GM21723 (cell line): ENCODE data around the gene CALML6.
"Not testable (repeated sequence)": the region's sequence is repeated elsewhere in the genome, so short reads cannot be mapped to it uniquely, and the experiment has no call there.

ENCODE experiments used
- ATAC-seq: cut with Tn5 transposase; IDR thresholded peaks from one replicate; pipeline ENCODE4 v1.9.1; 2021; ENCODE audit warnings: mild to moderate bottlenecking, moderate library complexity; ENCODE audit not compliant: unreplicated experiment

The CALML6 gene

DNA sequence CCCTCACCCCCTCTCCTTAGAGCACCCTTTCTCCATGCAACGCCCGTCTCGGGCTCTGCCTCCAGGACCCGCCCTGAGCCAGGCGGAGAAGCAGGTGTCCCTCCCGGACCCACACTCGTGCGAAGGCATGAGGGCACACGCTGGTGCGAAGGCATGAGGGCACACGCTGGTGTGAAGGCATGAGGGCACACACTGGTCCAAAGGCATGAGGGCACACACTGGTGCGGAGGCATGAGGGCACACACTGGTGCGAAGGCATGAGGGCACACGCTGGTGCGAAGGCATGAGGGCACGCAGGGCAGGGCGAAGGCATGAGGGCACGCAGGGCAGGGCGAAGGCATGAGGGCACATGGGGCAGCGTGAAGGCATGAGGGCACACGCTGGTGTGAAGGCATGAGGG lies 9.8 kb downstream of the CALML6 start:
- ATAC-seq = no peak

DNA sequence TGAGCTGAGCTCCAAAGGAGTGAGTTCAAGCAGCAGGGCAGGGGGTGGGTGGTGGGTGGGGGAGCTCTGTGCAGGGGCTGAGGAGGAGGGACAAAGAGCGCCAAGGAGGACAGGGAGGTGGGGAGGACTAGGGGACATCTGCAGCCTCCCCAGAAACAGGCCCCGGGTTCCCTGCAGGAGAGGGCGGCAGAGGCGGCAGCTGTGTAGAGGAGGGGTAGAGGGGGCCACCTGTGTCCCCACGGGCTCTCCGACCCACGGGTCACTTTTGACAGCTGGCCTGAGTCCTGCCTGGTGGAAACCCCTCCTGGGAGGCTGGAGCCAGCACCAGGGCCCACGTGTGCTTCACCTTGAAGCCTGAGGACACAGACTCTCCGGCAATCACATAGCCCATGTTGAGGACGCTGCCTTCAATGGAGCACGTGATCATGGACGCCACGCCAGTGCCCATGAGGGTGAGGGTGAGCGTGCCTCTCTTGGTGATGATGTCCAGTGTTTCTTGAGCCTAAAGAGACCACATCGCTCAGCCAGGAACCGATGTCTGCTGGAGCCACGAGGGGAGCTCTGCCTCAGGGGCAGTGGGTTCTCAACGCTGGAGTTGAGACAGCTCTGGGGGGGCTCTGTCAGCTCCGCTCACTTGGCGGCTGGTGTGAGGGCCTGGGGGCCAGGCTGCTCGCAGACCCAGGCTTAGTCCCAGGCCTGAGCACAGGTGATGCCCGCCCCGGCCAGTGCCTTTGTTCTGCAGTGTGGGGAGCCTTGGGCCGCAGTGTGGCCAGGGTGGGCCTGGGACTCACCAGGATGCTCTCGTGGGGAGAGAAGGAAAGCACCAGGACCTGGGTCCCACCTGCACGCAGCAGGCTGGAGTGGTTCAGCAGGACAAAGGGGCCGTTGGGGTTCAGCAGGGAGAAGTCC lies 10.6 kb downstream of the CALML6 start:
- no peak for ATAC-seq

DNA sequence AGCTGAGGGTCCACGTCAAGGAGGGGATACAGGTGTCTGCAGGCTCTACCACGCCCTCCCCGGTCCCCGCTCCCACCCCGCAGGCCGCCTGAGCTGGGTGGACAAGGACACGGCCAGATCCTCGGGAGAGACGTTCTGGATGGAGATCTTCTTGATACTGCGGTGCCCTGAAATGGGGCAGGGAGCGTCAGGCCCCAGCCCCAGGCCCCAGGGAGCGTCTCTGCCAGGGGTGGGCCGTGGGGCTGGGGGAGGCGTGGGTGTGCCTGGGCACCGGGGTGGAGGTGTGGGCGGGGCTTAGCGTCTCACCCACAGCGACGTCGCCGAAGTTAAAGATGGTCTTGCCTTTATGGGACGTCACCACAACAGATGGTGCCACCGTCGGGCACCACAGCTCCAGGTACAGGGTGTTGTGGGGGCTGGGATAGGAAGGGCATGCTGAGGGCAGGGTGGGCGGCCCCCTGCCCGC lies 11.3 kb downstream of the CALML6 start:
- no peak for ATAC-seq

DNA sequence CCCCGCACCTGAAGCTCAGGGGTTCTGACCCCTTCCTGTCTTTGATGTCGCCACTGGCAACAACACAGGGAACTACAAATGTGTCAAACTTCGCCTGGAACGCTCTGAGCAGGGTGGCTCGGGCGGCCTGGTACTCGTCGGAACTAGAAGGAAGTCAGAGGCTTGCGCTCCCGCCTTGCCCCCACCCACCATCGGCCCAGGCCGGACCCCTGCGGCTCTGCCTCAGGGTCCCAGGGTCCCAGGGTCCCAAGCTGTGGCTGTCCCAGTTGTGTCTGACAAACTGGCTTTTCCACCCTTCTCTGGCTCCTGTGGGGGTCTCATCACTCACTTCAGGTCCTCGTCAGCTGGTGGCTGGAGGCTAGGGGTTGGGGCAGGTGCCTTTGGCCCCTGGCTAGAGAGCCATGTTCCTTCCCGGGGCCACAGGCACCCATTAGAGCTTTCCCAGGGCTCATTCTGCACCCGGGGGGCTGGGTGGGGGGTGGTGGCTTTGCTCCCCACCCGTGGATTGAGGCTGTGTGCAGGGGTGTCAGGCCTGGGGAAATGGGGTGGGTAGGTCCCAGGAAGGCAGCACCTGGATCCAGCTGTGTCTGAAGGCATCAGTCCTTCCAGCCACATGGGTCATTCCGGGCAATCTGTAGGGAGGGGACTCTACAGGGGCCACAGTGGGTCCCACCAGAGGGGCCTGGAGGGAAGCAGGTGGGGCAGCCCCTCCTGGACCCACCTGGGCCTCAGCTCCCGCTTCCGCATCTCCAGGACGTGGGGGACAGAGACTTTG lies 12.0 kb downstream of the CALML6 start:
- ATAC-seq = no peak

DNA sequence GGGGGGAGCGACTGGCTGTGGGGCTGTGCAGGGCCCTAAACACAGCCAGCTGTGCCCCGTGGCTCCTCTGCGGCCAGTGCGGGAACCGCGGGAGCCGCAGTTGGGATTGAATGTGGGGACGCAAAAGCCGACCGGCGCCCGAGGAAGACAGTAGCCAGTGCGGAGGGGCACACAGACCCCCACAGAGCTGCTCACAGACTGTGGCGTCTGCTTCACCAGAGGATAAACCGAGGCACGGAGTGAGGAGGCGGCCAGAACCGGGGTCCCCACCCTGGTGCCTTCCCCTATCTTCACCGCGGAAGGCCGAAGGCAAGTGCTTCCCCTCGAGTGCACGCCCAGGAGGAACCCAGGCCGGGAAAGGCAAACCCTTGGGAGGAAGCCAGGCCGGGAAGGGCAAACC lies 12.7 kb downstream of the CALML6 start:
- ATAC-seq = no peak

DNA sequence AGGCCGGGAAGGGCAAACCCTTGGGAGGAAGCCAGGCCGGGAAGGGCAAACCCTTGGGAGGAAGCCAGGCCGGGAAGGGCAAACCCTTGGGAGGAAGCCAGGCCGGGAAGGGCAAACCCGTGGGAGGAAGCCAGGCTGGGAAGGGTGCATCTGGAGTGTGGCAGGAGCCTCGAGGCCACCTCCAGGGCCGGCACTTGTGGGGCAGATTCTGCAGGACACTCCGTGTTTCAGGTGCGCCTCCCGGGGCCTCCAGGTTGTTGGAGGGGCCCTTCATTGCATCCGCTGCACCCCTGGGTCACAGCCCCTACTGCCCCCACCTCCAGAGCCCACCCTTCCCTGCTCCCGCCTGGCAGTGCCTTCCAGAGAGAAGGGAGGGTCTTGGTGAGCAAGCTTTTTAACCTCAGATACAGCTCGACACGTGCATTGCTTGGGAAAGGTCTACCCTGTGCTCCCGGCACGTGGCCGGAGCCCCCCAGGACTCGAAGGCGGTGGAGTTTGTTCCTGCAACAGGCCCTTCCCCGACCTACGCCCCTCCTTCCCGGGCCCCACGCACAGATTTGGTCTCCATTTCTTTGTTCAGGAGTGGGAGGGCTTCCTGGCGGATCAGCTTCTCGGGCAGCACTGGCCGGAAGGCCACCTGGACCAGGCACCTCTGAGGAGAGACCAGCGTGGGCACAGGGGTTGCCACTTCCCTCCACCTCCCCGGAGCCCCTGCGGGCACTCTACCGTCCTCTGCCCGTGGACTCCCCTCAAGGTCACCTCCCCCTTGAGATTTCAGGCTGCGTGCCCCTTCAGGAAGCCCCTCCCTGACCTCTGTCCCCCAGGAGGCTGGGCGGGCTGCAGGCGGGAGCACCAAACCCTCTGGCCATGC lies 13.4 kb downstream of the CALML6 start:
- no peak for ATAC-seq

DNA sequence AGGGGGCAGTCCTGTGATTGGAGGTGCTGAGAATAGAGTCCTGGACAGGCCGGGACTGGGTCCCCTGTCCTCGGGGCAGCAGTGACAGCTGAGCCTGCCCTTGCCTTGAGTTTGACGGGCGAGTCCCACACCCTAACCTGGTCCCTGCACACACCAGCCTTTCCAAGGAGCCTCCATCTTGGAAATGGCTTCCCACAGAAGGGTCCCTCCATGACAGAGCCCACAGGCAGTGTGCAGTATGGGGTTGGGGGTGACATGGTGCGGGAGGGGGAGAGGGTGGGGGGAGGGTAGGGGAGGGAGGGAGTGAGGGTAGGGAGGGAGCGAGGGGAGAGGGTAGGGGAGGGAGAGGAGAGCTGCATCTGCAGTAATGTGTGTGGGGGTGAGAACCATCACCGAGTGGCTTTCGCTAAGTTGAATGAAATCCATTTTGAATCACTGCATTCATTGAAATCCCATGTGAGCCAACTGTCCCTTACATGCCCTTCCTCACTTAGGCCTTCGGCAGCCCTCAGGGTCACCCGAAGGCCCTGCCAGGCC lies 14.1 kb downstream of the CALML6 start:
- no peak for ATAC-seq

DNA sequence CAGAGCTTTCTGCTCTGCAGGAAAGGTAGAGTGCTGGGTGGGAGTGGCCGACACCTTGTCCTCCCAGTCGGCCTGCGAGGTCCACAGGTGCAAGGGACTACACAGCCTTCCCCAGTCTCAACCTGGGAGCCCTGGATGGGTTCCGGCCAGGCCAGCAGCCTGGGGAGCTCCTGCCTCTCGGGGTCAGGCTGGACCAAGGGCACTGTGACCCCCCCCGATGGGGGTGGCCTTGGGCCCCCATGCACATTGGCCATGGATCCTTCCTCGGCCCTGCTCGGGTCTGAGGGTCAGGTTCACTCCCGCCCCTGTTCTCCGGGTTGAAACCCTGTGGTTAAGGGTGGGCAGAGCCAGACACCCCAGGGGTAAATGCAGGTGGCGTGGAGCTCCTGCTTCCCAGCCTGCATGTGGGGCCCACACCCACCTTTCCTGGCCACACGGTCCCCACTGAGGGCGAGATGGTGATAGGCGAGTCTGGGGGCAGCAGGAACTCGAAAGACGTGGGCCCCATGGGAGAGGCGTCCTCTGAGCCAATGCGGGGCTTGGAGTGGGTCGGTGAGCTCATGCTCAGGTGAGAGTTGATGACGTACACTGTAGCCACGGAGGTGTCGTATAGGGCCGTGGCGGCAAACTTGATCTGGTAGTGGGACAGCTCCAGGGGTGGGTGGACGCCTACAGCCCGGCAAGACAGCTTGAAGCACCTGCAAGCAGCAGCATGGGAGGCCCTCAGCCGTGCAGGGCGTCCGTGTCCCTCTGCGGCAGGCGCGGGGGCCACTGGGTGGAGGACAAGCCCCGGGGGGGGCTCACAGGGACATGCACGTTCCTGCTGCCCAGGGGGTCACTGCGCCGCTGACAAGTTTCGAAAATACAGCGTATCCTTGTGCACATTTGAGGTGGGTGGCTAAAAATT lies 14.8 kb downstream of the CALML6 start:
- ATAC-seq = no peak

DNA sequence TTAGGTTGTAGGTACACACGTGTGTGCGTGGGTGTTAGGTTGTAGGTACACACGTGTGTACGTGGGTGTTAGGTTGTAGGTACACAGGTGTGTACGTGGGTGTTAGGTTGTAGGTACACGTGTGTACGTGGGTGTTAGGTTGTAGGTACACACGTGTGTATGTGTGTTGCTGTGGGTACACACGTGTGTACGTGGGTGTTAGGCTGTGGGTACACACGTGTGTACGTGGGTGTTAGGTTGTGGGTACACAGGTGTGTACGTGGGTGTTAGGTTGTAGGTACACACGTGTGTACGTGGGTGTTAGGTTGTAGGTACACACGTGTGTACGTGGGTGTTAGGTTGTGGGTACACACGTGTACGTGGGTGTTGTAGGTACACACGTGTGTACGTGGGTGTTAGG lies 19.8 kb downstream of the CALML6 start:
- ATAC-seq = not testable (repeated sequence)

DNA sequence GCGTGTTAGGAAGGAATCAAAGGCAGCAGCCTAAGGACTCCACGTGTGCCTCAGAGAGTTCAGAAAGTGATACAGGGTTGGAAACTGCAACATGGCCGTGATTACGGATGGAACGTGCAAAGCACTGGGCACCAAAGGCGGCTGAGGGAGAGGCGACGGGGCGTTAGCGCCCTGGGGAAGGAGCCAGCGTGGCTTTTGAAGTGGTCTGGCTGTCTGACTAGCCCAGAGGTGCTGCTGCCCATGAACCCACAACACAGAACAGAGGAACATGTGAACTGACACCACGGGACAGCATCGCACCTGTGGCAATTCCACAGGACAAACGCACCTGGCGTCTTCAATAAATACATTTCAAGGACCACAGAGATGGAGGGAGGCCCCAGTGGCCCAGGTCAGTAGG lies 22.0 kb downstream of the CALML6 start:
- ATAC-seq = no peak

DNA sequence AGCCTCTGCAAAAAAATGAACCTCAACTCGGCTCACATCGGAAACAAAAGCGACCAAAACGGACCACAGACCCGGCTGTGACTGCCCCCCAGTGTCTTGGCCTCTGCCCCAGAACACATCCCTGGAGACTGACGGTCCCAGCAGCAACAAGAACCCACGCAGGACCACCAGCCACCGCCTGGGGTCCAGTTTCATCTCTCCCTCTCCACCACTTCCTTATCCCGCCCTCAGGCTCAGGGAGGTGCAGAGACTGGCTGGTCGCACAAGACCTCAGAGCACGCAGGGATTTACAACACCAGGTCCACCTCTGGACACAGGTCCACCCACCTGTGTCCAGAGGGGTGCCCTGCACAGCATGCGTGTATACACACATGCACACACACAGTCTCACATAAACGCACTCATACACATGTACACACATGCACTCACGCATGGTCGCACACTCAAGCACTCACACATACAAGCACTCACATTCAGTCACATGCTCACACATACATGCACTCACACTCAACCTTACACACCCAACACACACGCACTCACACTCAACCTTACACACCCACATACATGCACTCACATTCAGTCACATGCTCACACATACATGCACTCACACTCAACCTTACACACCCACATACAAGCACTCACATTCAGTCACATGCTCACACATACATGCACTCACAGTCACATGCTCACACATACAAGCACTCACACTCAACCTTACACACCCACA lies 22.7 kb downstream of the CALML6 start:
- ATAC-seq = no peak

DNA sequence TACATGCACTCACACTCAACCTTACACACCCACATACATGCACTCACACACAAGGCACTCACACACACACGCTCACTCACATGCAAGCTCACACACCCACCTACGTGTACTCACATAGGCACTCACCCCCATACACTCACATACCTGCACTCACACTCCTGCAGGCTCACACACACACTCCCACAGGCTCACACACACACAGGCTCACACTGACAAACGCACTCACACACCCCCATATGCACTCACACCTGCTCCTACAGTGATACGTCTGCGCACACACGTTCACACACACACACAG lies 23.2 kb downstream of the CALML6 start:
- no peak for ATAC-seq

DNA sequence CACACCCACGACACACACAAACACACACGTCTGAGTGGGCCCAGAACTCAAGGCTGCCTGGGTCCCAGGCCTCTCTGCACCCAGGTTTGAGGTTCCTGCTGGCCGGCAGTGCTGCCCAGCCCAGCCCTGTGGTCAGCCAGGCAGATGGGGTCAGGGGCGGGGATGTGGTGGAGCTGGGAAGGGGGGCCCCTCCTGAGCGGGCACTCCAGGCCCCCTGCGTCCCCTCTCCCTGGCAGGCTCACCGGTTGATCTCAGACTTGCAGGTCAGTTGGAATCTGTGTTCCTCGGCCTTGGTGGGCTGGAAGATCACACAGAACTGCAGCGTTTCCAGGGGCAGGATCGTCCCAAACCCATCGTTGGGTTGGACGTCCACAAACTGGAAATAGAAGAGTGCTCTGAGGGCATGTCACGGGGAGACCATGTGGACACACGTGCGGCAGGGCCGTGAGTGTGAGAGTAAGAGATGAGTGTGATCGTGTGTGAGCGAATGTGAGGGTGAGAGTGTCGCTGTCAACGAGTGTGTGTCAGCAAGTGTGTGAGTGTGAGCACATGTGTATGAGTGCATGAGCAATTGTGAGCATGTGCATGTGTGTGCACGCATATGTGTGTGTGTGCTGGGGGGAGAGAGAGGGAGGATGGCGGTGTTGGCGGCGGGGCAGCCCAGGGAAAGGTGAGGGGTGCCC lies 23.7 kb downstream of the CALML6 start:
- no peak for ATAC-seq

DNA sequence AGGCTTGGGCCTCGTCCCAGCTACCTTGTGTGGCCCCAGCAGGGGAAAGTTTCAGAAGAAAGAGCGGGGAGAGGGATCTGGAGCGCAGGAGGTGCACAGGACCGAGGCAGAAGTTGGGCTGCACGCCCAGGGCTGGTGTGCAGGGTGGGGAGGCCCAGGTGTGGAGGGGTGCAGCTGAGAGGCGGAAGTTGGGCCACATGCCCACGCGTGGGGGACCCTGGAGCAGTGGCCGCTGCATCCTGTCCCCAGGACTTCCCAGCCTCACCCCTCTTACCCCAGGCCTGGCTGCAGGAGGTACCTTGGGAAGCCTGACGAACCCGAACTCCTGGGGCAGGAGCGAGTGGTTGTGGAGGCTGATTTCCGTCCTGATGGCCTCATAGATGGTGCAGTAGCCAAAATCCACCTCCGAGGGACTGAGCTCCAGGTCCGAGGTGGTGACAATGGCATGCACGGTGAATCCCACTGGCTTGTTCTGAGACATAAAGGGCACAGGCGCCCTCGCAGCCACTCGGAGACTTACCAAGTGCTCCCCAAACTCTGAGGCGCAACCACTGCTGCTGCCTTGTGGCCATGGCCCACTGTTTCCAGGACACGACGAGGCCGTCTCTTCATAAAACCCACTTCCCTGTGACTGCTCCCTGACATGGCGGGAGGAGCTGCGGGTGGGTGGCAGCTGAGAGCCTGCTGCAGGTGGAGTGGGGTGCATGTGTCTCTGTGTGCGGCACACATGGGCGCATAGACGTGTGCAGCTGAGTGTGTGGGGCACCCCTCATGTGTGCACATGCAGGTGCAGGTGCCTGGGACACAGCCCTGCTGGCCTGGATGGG lies 24.4 kb downstream of the CALML6 start:
- ATAC-seq = no peak

DNA sequence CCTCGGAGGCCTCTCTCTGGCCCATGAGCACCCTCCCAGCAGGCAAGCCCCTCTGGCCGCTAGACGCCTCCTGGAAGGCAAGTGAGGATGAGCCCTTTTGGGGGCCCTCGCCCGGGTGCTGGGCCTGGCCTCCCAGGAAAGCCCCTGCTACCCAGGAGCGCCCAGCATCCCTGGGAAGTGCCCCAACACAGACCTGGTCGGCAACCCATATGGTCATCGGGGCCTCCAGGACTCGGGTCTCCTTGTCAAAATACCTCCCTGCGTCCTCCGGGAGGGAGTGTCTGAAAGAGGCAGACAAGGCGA lies 25.0 kb downstream of the CALML6 start:
- no peak for ATAC-seq

DNA sequence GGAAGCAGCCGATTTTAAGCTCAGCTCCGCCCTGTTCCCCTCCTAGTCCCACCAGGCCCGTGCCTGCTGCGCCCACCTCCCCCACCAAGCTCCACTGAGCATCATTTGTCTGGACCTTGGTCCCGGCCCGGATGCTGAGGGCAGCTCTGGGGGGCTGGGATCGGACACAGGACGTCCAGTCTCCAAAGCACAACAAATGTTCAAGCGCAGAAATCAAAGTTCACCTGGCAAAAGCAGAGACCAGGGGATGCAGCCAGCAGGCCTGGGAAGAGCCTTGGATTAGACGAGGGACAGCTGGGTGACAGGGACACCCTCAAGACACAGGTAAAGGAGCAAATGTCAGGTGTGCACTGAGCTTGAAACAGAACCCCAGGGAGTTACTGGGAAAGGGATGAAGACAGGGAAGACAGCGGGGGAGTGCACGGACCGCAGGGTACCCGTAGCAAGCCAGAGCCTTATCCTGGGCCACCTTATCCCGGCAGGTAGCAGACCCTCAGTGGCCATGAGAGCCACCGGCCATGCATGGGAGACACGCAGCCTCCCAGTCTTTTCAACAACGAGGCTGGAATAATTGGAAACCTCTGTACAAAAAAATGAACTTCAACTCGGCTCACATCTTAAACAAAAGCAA lies 26.3 kb downstream of the CALML6 start:
- no peak for ATAC-seq

DNA sequence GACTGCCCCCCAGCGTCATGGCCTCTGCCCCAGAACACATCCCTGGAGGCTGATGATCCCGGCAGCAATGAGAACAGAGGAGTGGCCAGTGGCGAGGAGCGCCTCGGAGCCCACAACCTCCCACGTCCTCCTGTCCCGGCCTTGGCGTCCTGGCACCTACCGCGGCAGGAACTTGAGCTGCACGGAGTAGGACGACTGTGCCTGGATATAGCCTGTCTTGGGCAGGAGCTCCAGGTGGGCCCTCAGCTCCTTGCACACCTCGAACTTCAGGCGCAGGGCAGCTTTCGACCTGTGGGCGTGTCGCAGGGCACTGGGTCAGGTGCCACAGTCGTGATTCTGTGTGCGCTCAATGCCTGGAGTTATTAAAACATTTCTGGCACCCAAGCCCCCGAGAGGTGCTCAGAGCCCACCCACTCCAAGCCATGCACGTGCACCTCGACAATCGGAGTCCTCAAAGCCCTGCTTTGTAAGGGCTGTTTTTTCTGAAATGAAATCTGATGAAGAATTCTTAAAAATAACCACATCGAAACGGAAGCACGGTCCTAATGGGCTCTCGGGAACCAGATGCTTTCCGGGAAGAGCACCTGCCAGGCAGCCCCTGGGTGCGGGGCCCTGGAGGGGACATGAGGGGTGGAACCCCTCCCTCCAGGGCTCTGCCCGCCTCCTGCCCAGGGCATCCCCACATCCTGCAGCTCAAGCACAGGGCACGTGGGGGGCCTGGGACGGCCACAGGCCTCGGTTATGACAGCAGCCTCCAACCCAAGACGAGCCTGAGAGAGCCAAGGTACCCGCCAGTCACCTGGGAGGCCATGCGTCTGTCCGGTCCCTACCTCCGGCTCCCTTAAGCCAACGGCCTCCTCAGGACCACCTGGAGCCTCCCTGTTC lies 27.1 kb downstream of the CALML6 start:
- no peak for ATAC-seq
